Cardiac muscle cell (in vitro differentiated cells and primary cell): ENCODE results near the gene SH3BGRL. TPM values are rescaled to one million over a fixed set of nuclear protein-coding genes. Genes with fewer than 3 reads are reported as not detected.

Experiments
- DNase-seq, 2 donors: peaks; one replicate each; pipeline versions ENCODE4 v3.0.0 to v3.0.0-alpha.2; 2010 to 2017; ENCODE audit warnings: low read depth in 1 of 2, low spot score in 1 of 2
- H3K27ac ChIP-seq: fragments of 200-600 bp; sonication (generic); 2 replicates; pipeline ENCODE4 v1.5.1; 2016
- H3K27me3 ChIP-seq: fragments of 200-600 bp; sonication (generic); 2 replicates; pipeline ENCODE4 v1.6.0; 2016; ENCODE audit warnings: control low read depth
- H3K36me3 ChIP-seq: fragments of 200-600 bp; sonication (generic); 2 replicates; pipeline ENCODE4 v1.5.1; 2016; ENCODE audit warnings: control low read depth
- H3K4me1 ChIP-seq: fragments of 200-600 bp; sonication (generic); 2 replicates; pipeline ENCODE4 v1.8.1; 2017; ENCODE audit warnings: low read depth, mild to moderate bottlenecking, mixed run types
- H3K4me3 ChIP-seq: fragments of 200-600 bp; sonication (generic); 2 replicates; pipeline ENCODE4 v1.5.1; 2016; ENCODE audit warnings: mild to moderate bottlenecking
- H3K9me3 ChIP-seq: fragments of 200-600 bp; sonication (generic); 2 replicates; pipeline ENCODE4 v1.5.1; 2017; ENCODE audit warnings: low read depth, mild to moderate bottlenecking, control low read depth
- polyA plus RNA-seq: library from polyadenylated mRNA; unstranded; fragments of >200 nt; fragmentation: Nextera tagmentation; extraction: Ambion mirVana; gene quantifications from 2 replicates; pipeline ENCODE4 v1.2.1, GENCODE V29; 2016
- total RNA-seq: library from RNA; depleted of rRNA; stranded (reverse); fragments of >200 nt; gene quantifications from 2 replicates; pipeline ENCODE4 v1.2.3, GENCODE V29; 2016
- TF ChIP-seq, protein P1 (sequence below): IDR thresholded peaks from 2 replicates; pipeline ENCODE4 v1.5.1; 2012; ENCODE audit warnings: low read depth, mild to moderate bottlenecking, low read length

SH3BGRL gene
- total and polyA plus RNA-seq, 2 experiments from 2014 or later = 98.1 to 181 TPM

DNA sequence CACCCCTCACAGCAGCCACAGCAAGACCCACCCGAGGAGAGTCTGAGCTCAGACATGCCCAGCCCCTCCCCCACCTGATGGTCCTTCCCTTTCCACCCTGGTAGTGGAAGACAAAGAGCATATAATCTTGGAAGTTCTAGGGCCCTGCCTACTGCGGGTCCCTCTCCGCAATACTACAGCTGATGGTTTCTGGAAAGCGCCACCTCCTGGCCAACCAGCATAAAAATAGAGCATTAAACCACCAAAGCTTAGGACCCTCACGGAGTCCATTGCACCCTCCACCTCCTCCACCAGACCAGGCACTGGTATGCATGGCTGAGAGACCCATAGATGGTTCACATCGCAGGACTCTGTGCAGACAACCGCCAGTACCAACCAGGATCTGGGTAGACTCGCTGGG is 78.2 kb downstream of the SH3BGRL start:
- TF ChIP-seq, protein P1, sequence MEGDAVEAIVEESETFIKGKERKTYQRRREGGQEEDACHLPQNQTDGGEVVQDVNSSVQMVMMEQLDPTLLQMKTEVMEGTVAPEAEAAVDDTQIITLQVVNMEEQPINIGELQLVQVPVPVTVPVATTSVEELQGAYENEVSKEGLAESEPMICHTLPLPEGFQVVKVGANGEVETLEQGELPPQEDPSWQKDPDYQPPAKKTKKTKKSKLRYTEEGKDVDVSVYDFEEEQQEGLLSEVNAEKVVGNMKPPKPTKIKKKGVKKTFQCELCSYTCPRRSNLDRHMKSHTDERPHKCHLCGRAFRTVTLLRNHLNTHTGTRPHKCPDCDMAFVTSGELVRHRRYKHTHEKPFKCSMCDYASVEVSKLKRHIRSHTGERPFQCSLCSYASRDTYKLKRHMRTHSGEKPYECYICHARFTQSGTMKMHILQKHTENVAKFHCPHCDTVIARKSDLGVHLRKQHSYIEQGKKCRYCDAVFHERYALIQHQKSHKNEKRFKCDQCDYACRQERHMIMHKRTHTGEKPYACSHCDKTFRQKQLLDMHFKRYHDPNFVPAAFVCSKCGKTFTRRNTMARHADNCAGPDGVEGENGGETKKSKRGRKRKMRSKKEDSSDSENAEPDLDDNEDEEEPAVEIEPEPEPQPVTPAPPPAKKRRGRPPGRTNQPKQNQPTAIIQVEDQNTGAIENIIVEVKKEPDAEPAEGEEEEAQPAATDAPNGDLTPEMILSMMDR = peak; percentile 18
- no peaks in the 10 kb centered on the region for H3K4me1 ChIP-seq
- DNase-seq = no peak
- H3K4me3 ChIP-seq = no peak overlapping the region
- H3K27me3 ChIP-seq = no peaks in the 10 kb centered on the region
- no peaks in the 10 kb centered on the region for H3K36me3 ChIP-seq
- H3K9me3 ChIP-seq = no peaks in the 10 kb centered on the region
- no peak overlapping the region for H3K27ac ChIP-seq

DNA sequence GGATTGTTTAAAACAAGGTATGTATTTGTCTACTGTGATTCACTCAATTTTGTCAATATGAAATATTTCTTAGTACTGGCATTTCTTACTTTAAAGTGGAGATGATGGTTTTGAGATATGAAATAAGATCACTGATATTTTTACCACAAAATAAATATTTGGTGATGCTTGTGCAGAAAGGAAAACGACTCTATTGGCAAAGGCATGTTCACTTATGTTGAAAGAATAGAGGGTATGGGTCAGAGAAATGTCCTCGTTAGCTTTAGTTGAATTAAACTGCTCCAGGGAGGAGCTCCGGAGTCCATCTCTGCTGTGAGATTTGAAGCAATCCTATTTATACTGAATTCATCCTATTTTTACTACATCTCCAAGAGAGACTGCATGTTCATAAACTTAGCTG is 84.2 kb downstream of the SH3BGRL start:
- Histone ChIP-seq H3K9me3 (no peaks in the 10 kb centered on the region), H3K36me3 (no peaks in the 10 kb centered on the region), H3K4me1 (no peaks in the 10 kb centered on the region), H3K27ac (no peak overlapping the region), H3K4me3 (no peak overlapping the region), H3K27me3 (no peaks in the 10 kb centered on the region)
- TF ChIP-seq, protein P1 = no peak
- DNase-seq = no peak

DNA sequence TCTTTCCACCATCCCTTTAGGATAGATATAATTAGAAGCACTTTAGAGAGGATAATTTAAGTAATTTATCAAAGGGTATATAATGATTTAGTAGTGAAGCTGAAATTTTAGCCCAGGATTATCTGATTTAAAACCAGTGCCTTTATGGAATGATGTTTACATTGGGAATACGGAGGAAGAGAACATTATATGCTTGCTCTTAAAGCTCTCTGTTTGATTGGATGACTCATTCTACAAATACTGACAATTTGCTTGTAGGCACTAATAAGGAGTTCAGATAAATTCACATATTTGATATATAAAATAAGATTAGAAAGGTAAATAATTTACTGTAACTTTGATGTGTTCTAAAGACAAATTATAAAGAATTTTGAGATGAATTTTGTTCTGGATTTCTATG is 84.7 kb downstream of the SH3BGRL start:
- no peak for DNase-seq
- Histone ChIP-seq H3K27me3 (no peaks in the 10 kb centered on the region), H3K27ac (no peak overlapping the region), H3K9me3 (no peaks in the 10 kb centered on the region), H3K36me3 (no peaks in the 10 kb centered on the region), H3K4me1 (no peaks in the 10 kb centered on the region), H3K4me3 (no peak overlapping the region)
- TF ChIP-seq, protein P1 = no peak

DNA sequence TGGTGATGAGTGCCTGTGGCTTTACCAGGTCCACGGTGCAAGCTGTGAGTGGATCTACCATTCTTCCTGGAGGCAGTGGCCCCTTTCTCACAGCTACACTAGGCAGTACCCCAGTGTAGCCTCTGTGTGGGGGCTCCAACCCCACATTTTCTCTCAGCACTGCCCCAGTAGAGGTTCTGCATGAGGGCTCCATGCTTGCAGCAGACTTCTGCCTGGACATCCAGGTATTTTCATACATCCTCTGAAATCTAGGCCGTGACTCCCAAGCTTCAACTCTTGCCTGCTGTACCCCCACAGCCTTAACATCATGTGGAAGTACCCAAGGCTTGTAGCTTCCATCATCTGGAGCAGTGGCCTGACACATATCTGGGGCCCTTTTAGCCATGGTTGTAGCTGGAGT is 90.1 kb downstream of the SH3BGRL start:
- Histone ChIP-seq H3K4me3 (no peak overlapping the region), H3K36me3 (no peaks in the 10 kb centered on the region), H3K27me3 (no peaks in the 10 kb centered on the region), H3K27ac (no peak overlapping the region), H3K4me1 (no peaks in the 10 kb centered on the region), H3K9me3 (no peaks in the 10 kb centered on the region)
- DNase-seq = no peak
- TF ChIP-seq, protein P1 = no peak

DNA sequence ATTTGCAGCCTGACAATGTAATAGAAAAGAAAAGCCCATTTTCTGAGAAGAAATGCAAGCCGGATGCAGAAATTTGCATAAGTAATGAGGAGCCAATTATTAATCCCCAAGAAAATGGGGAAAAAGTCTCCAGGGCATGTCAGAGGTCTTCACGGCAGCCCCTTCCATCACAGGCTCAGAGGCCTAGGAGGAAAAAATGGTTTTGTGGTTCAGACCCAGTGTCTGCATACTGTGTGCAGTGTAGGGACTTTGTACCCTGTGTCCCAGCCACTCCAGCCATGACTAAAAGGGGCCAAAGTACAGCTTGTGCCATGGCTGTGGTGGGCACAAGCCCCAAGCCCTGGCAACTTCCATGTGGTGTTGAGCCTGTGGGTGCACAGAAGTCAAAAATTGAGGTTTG is 92.2 kb downstream of the SH3BGRL start:
- no peaks in the 10 kb centered on the region for H3K27me3 ChIP-seq
- no peaks in the 10 kb centered on the region for H3K4me1 ChIP-seq
- no peak overlapping the region for H3K4me3 ChIP-seq
- H3K36me3 ChIP-seq = no peaks in the 10 kb centered on the region
- H3K9me3 ChIP-seq = peaks cover 1% of the 10 kb centered on the region
- TF ChIP-seq, protein P1 = no peak
- no peak overlapping the region for H3K27ac ChIP-seq
- no peak for DNase-seq

DNA sequence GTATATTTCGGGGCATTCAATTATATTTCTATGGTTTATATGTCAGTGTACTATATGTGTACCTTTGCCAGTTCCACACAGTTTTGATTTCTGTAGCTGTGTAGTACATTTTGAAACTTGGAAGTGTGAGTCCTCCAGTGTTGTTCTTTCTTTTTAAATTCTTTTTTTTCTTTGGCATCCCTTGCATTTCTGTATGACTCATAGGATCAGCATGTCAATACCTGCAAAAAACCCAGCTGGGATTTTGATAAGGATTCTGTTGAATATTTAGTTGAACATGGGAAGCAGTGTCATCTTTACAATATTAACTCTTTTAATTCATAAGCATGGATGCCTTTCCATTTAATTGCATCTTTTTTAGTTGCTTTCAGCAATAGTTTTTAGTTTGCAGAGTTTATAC is 100.0 kb downstream of the SH3BGRL start:
- DNase-seq = peak in 1 of 2 donors; percentile 0
- H3K4me1 ChIP-seq = no peaks in the 10 kb centered on the region
- peaks cover 3% of the 10 kb centered on the region for H3K9me3 ChIP-seq
- H3K4me3 ChIP-seq = no peak overlapping the region
- H3K27ac ChIP-seq = no peak overlapping the region
- H3K27me3 ChIP-seq = no peaks in the 10 kb centered on the region
- TF ChIP-seq, protein P1 = no peak
- no peaks in the 10 kb centered on the region for H3K36me3 ChIP-seq
